ENCODE data around the gene F2RL3. TPM values are rescaled to one million over a fixed set of nuclear protein-coding genes. Genes with fewer than 3 reads are reported as not detected.

The F2RL3 gene
- total RNA-seq, 2 experiments from 2014 or later, result not detected

DNA sequence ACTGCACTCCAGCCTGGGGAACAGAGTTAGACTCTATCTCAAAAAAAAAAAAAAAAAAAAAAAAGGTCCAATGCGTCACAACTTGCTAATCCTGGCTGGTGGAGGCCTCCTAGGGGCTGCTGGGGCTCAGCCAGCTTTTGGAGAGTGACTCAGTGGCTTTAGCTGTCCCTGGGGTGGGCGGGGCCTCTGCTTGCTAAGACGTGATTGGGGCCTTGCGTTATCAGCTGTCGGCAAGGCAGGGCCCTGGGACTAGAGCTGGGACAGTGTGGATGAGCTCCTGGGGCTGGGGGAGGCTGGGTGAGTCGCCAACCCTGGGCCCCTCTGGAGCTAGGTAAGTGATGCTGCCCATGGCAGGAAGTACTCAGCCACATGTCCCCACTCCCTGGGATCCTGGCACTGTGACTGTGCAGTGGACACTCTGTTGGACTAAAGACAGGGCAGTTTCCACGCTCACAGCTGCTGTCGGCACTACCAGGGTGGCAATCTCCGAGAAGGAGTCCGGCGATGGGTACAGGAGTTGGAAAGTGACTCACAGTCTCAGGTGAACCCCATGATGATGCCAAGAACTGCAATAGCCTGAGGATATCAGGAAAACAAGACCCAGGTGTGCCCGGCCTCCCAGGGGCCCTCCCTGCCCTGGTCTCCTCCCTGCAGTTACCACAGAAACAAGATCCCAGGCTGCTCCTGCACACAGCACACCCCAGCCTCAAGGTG is 32.2 kb downstream of the F2RL3 start:
- ChIA-PET POLR2A (no interaction called here), CTCF (no interaction called here)
- no peak overlapping the region for H3K27ac ChIP-seq (ENCODE audit: low read depth in 1 of 2, low read length in 2 of 2)
- no peak for DNase-seq
- H3K36me3 Mint-ChIP-seq (ENCODE audit: low read depth), result no peaks in the 10 kb centered on the region
- no peak overlapping the region for H3K4me3 ChIP-seq (ENCODE audit: low read length)
- peaks cover 2% of the 10 kb centered on the region for H3K9me3 Mint-ChIP-seq
- ATAC-seq (ENCODE audit: poor library complexity), result no peak
- H3K27me3 ChIP-seq (ENCODE audit: control insufficient read depth in 1 of 2, insufficient read depth in 2 of 2, low read length in 2 of 2), result no peaks in the 10 kb centered on the region
- TF ChIP-seq, protein P1, sequence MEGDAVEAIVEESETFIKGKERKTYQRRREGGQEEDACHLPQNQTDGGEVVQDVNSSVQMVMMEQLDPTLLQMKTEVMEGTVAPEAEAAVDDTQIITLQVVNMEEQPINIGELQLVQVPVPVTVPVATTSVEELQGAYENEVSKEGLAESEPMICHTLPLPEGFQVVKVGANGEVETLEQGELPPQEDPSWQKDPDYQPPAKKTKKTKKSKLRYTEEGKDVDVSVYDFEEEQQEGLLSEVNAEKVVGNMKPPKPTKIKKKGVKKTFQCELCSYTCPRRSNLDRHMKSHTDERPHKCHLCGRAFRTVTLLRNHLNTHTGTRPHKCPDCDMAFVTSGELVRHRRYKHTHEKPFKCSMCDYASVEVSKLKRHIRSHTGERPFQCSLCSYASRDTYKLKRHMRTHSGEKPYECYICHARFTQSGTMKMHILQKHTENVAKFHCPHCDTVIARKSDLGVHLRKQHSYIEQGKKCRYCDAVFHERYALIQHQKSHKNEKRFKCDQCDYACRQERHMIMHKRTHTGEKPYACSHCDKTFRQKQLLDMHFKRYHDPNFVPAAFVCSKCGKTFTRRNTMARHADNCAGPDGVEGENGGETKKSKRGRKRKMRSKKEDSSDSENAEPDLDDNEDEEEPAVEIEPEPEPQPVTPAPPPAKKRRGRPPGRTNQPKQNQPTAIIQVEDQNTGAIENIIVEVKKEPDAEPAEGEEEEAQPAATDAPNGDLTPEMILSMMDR (IDR thresholded peaks at IDR 0.05), result no peak
- intact Hi-C loops (cut with DNase I, micrococcal nuclease), result no loop called here
- H3K27ac Mint-ChIP-seq, result no peak overlapping the region
- H3K27me3 Mint-ChIP-seq, result peaks cover 26% of the 10 kb centered on the region
- H3K4me3 Mint-ChIP-seq, result no peak overlapping the region
- no peaks in the 10 kb centered on the region for H3K36me3 ChIP-seq (ENCODE audit: insufficient read depth, low read length)
- H3K4me1 ChIP-seq (ENCODE audit: insufficient read depth, low read length), result no peaks in the 10 kb centered on the region
- peaks cover 6 to 24% of the 10 kb centered on the region in 2 experiments for H3K9me3 ChIP-seq (ENCODE audit: control insufficient read depth in 1 of 2, insufficient read depth in 1 of 2, low read length in 2 of 2)
- H3K4me1 Mint-ChIP-seq (ENCODE audit: low read depth), result no peaks in the 10 kb centered on the region

DNA sequence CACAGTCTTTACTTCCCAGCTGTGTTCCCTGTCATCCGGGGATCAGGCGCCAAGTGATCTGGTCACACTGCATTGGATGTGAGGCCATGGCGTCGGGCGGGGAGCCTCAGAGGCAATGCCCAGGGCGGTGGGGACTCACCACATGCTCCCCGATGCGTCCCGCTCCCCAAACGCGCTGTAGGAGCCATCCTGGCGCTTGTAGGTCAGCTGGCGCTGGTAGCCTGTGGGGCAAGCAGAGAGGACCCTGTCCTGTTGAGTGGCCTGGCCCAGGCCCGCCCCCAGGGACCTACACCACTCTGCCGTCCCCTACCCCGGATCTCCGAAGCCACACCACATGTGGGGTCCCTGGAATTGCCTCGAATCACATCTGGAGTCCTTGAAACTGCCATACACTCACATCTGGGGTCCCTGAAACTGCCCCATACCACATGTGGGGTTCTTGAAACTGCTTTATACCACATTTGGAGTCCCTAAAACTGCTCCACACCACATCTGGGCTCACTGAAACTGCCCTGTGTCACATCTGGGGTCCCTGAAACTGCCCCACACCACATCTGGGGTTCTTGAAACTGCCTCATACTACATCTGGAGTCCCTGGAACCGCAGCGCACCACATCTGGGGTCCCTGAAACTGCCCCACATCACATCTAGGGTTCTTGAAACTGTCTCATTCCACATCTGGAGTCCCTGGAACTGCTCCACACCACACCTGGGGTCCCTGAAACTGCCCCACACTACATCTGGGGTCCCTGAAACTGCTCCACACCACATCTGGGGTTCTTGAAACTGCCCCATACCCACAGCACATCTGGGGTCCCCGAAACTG is 33.2 kb downstream of the F2RL3 start:
- peaks cover 22% of the 10 kb centered on the region for H3K27me3 Mint-ChIP-seq
- no peaks in the 10 kb centered on the region for H3K4me1 ChIP-seq (ENCODE audit: insufficient read depth, low read length)
- no peak for ATAC-seq (ENCODE audit: poor library complexity)
- no peak overlapping the region for H3K27ac ChIP-seq (ENCODE audit: low read depth in 1 of 2, low read length in 2 of 2)
- H3K27me3 ChIP-seq (ENCODE audit: control insufficient read depth in 1 of 2, insufficient read depth in 2 of 2, low read length in 2 of 2), result no peaks in the 10 kb centered on the region
- H3K9me3 ChIP-seq (ENCODE audit: control insufficient read depth in 1 of 2, insufficient read depth in 1 of 2, low read length in 2 of 2), result peaks cover 6 to 24% of the 10 kb centered on the region in 2 experiments
- H3K4me3 Mint-ChIP-seq, result no peak overlapping the region
- H3K36me3 Mint-ChIP-seq (ENCODE audit: low read depth), result no peaks in the 10 kb centered on the region
- intact Hi-C loops (cut with DNase I, micrococcal nuclease), result no loop called here
- no peak for DNase-seq
- H3K27ac Mint-ChIP-seq, result no peak overlapping the region
- peaks cover 7% of the 10 kb centered on the region for H3K9me3 Mint-ChIP-seq
- no peaks in the 10 kb centered on the region for H3K36me3 ChIP-seq (ENCODE audit: insufficient read depth, low read length)
- CTCF ChIA-PET, result no interaction called here
- no peaks in the 10 kb centered on the region for H3K4me1 Mint-ChIP-seq (ENCODE audit: low read depth)
- POLR2A ChIA-PET, result no interaction called here
- TF ChIP-seq, protein P1 (IDR thresholded peaks at IDR 0.05), result no peak
- no peak overlapping the region for H3K4me3 ChIP-seq (ENCODE audit: low read length)

DNA sequence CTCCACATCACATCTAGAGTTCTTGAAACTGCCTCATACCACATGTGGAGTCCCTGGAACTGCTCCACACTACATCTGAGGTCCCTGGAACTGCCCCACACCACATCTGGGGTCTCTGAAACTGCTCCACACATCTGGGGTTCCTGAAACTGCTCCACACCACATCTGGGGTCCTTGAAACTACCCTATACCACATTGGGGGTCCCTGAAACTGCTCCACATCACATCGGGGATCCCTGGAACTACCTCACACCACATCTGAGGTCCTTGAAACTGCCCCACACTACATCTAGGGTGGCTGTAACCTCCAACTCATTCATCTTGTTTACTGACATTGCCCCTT is 33.8 kb downstream of the F2RL3 start:
- POLR2A ChIA-PET, result no interaction called here
- Histone ChIP-seq H3K36me3 (ENCODE audit: insufficient read depth, low read length) (no peaks in the 10 kb centered on the region), H3K27me3 (ENCODE audit: control insufficient read depth in 1 of 2, insufficient read depth in 2 of 2, low read length in 2 of 2) (no peaks in the 10 kb centered on the region), H3K4me1 (ENCODE audit: insufficient read depth, low read length) (no peaks in the 10 kb centered on the region), H3K4me3 (ENCODE audit: low read length) (no peak overlapping the region), H3K27ac (ENCODE audit: low read depth in 1 of 2, low read length in 2 of 2) (no peak overlapping the region), H3K9me3 (ENCODE audit: control insufficient read depth in 1 of 2, insufficient read depth in 1 of 2, low read length in 2 of 2) (peaks cover 6 to 25% of the 10 kb centered on the region in 2 experiments)
- Mint-ChIP-seq H3K4me1 (ENCODE audit: low read depth) (no peaks in the 10 kb centered on the region), H3K27ac (no peak overlapping the region), H3K27me3 (peaks cover 17% of the 10 kb centered on the region), H3K4me3 (no peak overlapping the region), H3K36me3 (ENCODE audit: low read depth) (no peaks in the 10 kb centered on the region), H3K9me3 (peaks cover 8% of the 10 kb centered on the region)
- TF ChIP-seq, protein P1 (IDR thresholded peaks at IDR 0.05), result no peak
- CTCF ChIA-PET, result no interaction called here
- intact Hi-C loops (cut with DNase I, micrococcal nuclease), result no loop called here
- ATAC-seq (ENCODE audit: poor library complexity), result no peak
- DNase-seq, result no peak
